Measurements from ENCODE around the gene NBAS.

Gene NBAS

DNA sequence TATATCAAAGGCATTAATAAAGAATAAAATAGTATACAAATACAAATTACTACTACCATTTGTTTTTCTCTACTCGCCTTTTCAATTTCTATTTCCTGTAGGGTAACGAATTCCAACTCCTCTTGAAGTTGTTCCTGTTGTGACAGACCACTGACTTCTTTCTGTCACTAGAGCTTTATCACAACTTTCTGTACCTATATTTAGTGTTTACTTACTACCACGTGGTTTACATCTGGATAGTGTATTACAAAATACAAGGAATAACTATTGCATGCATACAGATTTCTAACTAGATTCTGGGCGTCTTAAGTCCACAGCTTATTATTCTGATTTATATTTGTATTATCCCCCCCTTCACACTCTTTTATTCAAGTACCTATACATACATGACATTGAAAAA, 22.3 kb downstream of the NBAS start:
- POLR2A ChIA-PET, result no interaction called here
- H3K27ac ChIP-seq (ENCODE audit: extremely low read depth, low read depth, low read length), result no peak overlapping the region
- TF ChIP-seq ZNF596 (tag by site-specific recombination; IDR thresholded peaks at IDR 0.05) (no peak), ZNF221 (tag by site-specific recombination; IDR thresholded peaks at IDR 0.05; ENCODE audit: borderline replicate concordance) (no peak), SCRT1 (tag by site-specific recombination; IDR thresholded peaks at IDR 0.05; ENCODE audit: borderline replicate concordance) (no peak), ZNF747 (tag by site-specific recombination; IDR thresholded peaks at IDR 0.05) (no peak), ZNF555 (tag by site-specific recombination; conservative IDR thresholded peaks at IDR 0.05) (no peak), BCL11B (tag by site-specific recombination; IDR thresholded peaks at IDR 0.05; ENCODE audit: low read depth) (no peak), EGR2 (tag by site-specific recombination; IDR thresholded peaks at IDR 0.05; ENCODE audit: low read depth) (no peak), ZNF658 (tag by site-specific recombination; IDR thresholded peaks at IDR 0.05) (no peak), ZNF701 (tag by site-specific recombination; IDR thresholded peaks at IDR 0.05) (no peak), ZNF311 (tag by site-specific recombination; IDR thresholded peaks at IDR 0.05; ENCODE audit: borderline replicate concordance) (no peak), ZNF174 (tag by site-specific recombination; IDR thresholded peaks at IDR 0.05) (no peak), ZBTB6 (tag by site-specific recombination; IDR thresholded peaks at IDR 0.05) (no peak), MYNN (tag by site-specific recombination; IDR thresholded peaks at IDR 0.05; ENCODE audit: borderline replicate concordance) (no peak), ZBTB7A (tag by site-specific recombination; IDR thresholded peaks at IDR 0.05; ENCODE audit: low read depth) (no peak), ZNF48 (tag by site-specific recombination; IDR thresholded peaks at IDR 0.05) (no peak)
- TF ChIP-seq, protein P1, sequence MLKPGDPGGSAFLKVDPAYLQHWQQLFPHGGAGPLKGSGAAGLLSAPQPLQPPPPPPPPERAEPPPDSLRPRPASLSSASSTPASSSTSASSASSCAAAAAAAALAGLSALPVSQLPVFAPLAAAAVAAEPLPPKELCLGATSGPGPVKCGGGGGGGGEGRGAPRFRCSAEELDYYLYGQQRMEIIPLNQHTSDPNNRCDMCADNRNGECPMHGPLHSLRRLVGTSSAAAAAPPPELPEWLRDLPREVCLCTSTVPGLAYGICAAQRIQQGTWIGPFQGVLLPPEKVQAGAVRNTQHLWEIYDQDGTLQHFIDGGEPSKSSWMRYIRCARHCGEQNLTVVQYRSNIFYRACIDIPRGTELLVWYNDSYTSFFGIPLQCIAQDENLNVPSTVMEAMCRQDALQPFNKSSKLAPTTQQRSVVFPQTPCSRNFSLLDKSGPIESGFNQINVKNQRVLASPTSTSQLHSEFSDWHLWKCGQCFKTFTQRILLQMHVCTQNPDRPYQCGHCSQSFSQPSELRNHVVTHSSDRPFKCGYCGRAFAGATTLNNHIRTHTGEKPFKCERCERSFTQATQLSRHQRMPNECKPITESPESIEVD (tag by site-specific recombination; IDR thresholded peaks at IDR 0.05), result no peak
- TF ChIP-seq, protein P2, sequence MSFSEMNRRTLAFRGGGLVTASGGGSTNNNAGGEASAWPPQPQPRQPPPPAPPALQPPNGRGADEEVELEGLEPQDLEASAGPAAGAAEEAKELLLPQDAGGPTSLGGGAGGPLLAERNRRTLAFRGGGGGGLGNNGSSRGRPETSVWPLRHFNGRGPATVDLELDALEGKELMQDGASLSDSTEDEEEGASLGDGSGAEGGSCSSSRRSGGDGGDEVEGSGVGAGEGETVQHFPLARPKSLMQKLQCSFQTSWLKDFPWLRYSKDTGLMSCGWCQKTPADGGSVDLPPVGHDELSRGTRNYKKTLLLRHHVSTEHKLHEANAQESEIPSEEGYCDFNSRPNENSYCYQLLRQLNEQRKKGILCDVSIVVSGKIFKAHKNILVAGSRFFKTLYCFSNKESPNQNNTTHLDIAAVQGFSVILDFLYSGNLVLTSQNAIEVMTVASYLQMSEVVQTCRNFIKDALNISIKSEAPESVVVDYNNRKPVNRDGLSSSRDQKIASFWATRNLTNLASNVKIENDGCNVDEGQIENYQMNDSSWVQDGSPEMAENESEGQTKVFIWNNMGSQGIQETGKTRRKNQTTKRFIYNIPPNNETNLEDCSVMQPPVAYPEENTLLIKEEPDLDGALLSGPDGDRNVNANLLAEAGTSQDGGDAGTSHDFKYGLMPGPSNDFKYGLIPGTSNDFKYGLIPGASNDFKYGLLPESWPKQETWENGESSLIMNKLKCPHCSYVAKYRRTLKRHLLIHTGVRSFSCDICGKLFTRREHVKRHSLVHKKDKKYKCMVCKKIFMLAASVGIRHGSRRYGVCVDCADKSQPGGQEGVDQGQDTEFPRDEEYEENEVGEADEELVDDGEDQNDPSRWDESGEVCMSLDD (tag by site-specific recombination; IDR thresholded peaks at IDR 0.05), result no peak
- TF ChIP-seq, protein P3, sequence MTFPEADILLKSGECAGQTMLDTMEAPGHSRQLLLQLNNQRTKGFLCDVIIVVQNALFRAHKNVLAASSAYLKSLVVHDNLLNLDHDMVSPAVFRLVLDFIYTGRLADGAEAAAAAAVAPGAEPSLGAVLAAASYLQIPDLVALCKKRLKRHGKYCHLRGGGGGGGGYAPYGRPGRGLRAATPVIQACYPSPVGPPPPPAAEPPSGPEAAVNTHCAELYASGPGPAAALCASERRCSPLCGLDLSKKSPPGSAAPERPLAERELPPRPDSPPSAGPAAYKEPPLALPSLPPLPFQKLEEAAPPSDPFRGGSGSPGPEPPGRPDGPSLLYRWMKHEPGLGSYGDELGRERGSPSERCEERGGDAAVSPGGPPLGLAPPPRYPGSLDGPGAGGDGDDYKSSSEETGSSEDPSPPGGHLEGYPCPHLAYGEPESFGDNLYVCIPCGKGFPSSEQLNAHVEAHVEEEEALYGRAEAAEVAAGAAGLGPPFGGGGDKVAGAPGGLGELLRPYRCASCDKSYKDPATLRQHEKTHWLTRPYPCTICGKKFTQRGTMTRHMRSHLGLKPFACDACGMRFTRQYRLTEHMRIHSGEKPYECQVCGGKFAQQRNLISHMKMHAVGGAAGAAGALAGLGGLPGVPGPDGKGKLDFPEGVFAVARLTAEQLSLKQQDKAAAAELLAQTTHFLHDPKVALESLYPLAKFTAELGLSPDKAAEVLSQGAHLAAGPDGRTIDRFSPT (tag by site-specific recombination; IDR thresholded peaks at IDR 0.05), result no peak
- H3K9me3 ChIP-seq (ENCODE audit: control insufficient read depth, insufficient read depth, low read depth, low read length), result no peaks in the 10 kb centered on the region
- H3K4me1 ChIP-seq (ENCODE audit: control insufficient read depth, insufficient read depth, low read length), result no peaks in the 10 kb centered on the region
- peaks cover 0 to 9% of the 10 kb centered on the region in 2 experiments; a peak in 1 of 3 replicates for H3K36me3 ChIP-seq (ENCODE audit: control insufficient read depth in 2 of 2, insufficient read depth in 1 of 2, low read length in 2 of 2)
- CTCF ChIA-PET, result interaction anchor here (1.4 to 1.8 kb wide), 2 partner anchors 8 to 12 kb away, joined by 3 to 13 read pairs; no protein-coding TSS in a partner anchor
- no peak overlapping the region for H3K4me3 ChIP-seq (ENCODE audit: low read depth, low read length)
